H9 (cell line): ENCODE measurements around the gene EIF5A. TPM values are rescaled to one million over a fixed set of nuclear protein-coding genes. Genes with fewer than 3 reads are reported as not detected.

Source experiments
- DNase-seq: peaks from one replicate; pipeline ENCODE4 v3.0.0-alpha.2; 2017
- H2AFZ ChIP-seq: one replicate; pipeline ENCODE4 v1.6.1; 2013; ENCODE audit warnings: mild to moderate bottlenecking, low read length, control low read depth, moderate library complexity
- H2AK5ac ChIP-seq: 2 replicates; pipeline ENCODE4 v1.6.1; 2013; ENCODE audit warnings: low read length, control low read depth, mixed read lengths; ENCODE audit not compliant: insufficient read length
- H2BK120ac ChIP-seq: one replicate; pipeline ENCODE4 v1.6.1; 2013; ENCODE audit warnings: low read depth, mild to moderate bottlenecking, low read length, control low read depth, inconsistent platforms; ENCODE audit not compliant: poor library complexity, severe bottlenecking
- H2BK12ac ChIP-seq: 2 replicates; pipeline ENCODE4 v1.6.1; 2013; ENCODE audit warnings: low read length, control low read depth, mixed read lengths, low read depth; ENCODE audit not compliant: insufficient read length
- H2BK15ac ChIP-seq: 2 replicates; pipeline ENCODE4 v1.6.1; 2013; ENCODE audit warnings: low read depth, low read length, control low read depth
- H2BK20ac ChIP-seq: one replicate; pipeline ENCODE4 v1.6.1; 2013; ENCODE audit warnings: low read depth, mild to moderate bottlenecking, low read length, control low read depth, inconsistent platforms; ENCODE audit not compliant: poor library complexity, severe bottlenecking
- H2BK5ac ChIP-seq: 2 replicates; pipeline ENCODE4 v1.6.1; 2013; ENCODE audit warnings: low read length, control low read depth, mixed read lengths; ENCODE audit not compliant: insufficient read length
- H3K14ac ChIP-seq: 2 replicates; pipeline ENCODE4 v1.6.1; 2013; ENCODE audit warnings: low read length, control low read depth; ENCODE audit not compliant: insufficient read depth
- H3K18ac ChIP-seq: 2 replicates; pipeline ENCODE4 v1.6.1; 2013; ENCODE audit warnings: low read depth, mild to moderate bottlenecking, mixed read lengths, low read length, control low read depth; ENCODE audit not compliant: insufficient read length
- H3K23ac ChIP-seq: 2 replicates; pipeline ENCODE4 v1.6.1; 2013; ENCODE audit warnings: low read length, control low read depth, mixed read lengths, low read depth; ENCODE audit not compliant: insufficient read length
- H3K23me2 ChIP-seq: 2 replicates; pipeline ENCODE4 v1.6.1; 2013; ENCODE audit warnings: low read depth, mild to moderate bottlenecking, mixed read lengths, low read length, control low read depth; ENCODE audit not compliant: insufficient read length, poor library complexity, severe bottlenecking
- H3K27ac ChIP-seq: 2 replicates; pipeline ENCODE4 v1.5.1; 2013; ENCODE audit warnings: low read length, control low read depth, mixed read lengths, low read depth; ENCODE audit not compliant: insufficient read length
- H3K27me3 ChIP-seq: 2 replicates; pipeline ENCODE4 v1.6.1; 2013; ENCODE audit warnings: low read length, control low read depth, inconsistent platforms; ENCODE audit not compliant: insufficient read depth
- H3K4ac ChIP-seq: 2 replicates; pipeline ENCODE4 v1.6.1; 2013; ENCODE audit warnings: low read depth, mild to moderate bottlenecking, control low read depth, inconsistent platforms, low read length, moderate library complexity
- H3K4me1 ChIP-seq: 2 replicates; pipeline ENCODE4 v1.6.1; 2013; ENCODE audit warnings: low read length, control low read depth, inconsistent platforms; ENCODE audit not compliant: insufficient read depth
- H3K4me2 ChIP-seq: 2 replicates; pipeline ENCODE4 v1.6.1; 2013; ENCODE audit warnings: low read length, control low read depth, mixed read lengths; ENCODE audit not compliant: insufficient read length, insufficient read depth
- H3K56ac ChIP-seq: 2 replicates; pipeline ENCODE4 v1.6.1; 2013; ENCODE audit warnings: low read depth, mild to moderate bottlenecking, mixed read lengths, low read length, control low read depth; ENCODE audit not compliant: insufficient read length
- H3K79me1 ChIP-seq: 2 replicates; pipeline ENCODE4 v1.6.1; 2013; ENCODE audit warnings: low read depth, mild to moderate bottlenecking, moderate library complexity, low read length, control low read depth, inconsistent platforms; ENCODE audit not compliant: insufficient read depth, poor library complexity, severe bottlenecking
- H3K79me2 ChIP-seq: 2 replicates; pipeline ENCODE4 v1.6.1; 2013; ENCODE audit warnings: low read length, control low read depth, inconsistent platforms; ENCODE audit not compliant: insufficient read depth
- H3K9ac ChIP-seq: 2 replicates; pipeline ENCODE4 v1.6.1; 2013; ENCODE audit warnings: low read length, control low read depth, mixed read lengths; ENCODE audit not compliant: insufficient read length; ENCODE audit errors: extremely low read depth
- H3K9me3 ChIP-seq: one replicate; pipeline ENCODE4 v1.6.1; 2013; ENCODE audit warnings: low read depth, low read length, inconsistent platforms; ENCODE audit not compliant: control insufficient read depth
- H3T11ph ChIP-seq: one replicate; pipeline ENCODE4 v1.6.1; 2013; ENCODE audit warnings: mild to moderate bottlenecking, low read length, control low read depth, inconsistent platforms
- H4K20me1 ChIP-seq: one replicate; pipeline ENCODE4 v1.6.1; 2013; ENCODE audit not compliant: control insufficient read depth, insufficient read length, insufficient read depth
- H4K5ac ChIP-seq: 2 replicates; pipeline ENCODE4 v1.6.1; 2013; ENCODE audit warnings: low read depth, mild to moderate bottlenecking, mixed read lengths, low read length, control low read depth; ENCODE audit not compliant: insufficient read length
- H4K8ac ChIP-seq: replicated peaks from 2 replicates; pipeline ENCODE4 v1.6.1; 2013; ENCODE audit warnings: low read length, control low read depth, mixed read lengths, low read depth; ENCODE audit not compliant: insufficient read length
- H4K91ac ChIP-seq: 2 replicates; pipeline ENCODE4 v1.6.1; 2013; ENCODE audit warnings: low read depth, mild to moderate bottlenecking, moderate library complexity, mixed read lengths, low read length, control low read depth; ENCODE audit not compliant: insufficient read length
- H3K27ac Mint-ChIP-seq, 3 experiments: 2 replicates in 2 of 3; 3 replicates in 1 of 3; pipeline ENCODE4 v1.8.0; 2020 to 2021; ENCODE audit warnings: mixed read lengths in 3 of 3, mild to moderate bottlenecking in 1 of 3, moderate library complexity in 1 of 3
- H3K27me3 Mint-ChIP-seq: 2 replicates; pipeline ENCODE4 v1.8.0; 2021; ENCODE audit warnings: low read depth, mild to moderate bottlenecking, moderate library complexity, mixed read lengths
- H3K36me3 Mint-ChIP-seq, 3 experiments: 2 replicates in 2 of 3; 3 replicates in 1 of 3; pipeline ENCODE4 v1.8.0; 2020 to 2021; ENCODE audit warnings: low read depth in 3 of 3, mixed read lengths in 3 of 3; ENCODE audit not compliant: insufficient read depth in 1 of 3
- H3K4me1 Mint-ChIP-seq, 2 experiments: 2 replicates each; pipeline ENCODE4 v1.8.0; 2020; ENCODE audit warnings: mixed read lengths in 2 of 2
- H3K4me3 Mint-ChIP-seq, 2 experiments: 2 replicates in 1 of 2; 3 replicates in 1 of 2; pipeline ENCODE4 v1.8.0; 2020 to 2021; ENCODE audit warnings: mild to moderate bottlenecking in 2 of 2, mixed read lengths in 2 of 2, moderate library complexity in 1 of 2
- H3K9me3 Mint-ChIP-seq, 2 experiments: 2 replicates in 1 of 2; 3 replicates in 1 of 2; pipeline ENCODE4 v1.8.0; 2020; ENCODE audit warnings: mild to moderate bottlenecking in 2 of 2, mixed read lengths in 2 of 2, moderate library complexity in 1 of 2
- CTCF ChIP-seq: fragments of 200-600 bp; sonication (generic); conservative IDR thresholded peaks from 3 replicates; pipeline ENCODE4 v1.8.0; 2021; ENCODE audit warnings: antibody characterized with exemption, mild to moderate bottlenecking
- WGBS: extraction: QIAGEN DNeasy Blood & Tissue Kit; methylation state at CpG from one replicate; pipeline ENCODE4 v1.1.7; 2013; ENCODE audit warnings: missing lambda C conversion rate, low lambda C conversion rate, mixed read lengths; ENCODE audit not compliant: insufficient read length; ENCODE audit errors: extremely low coverage; 5-methylcytosine and 5-hydroxymethylcytosine counted together
- total RNA-seq: library from RNA; stranded (reverse); gene quantifications from 2 replicates; pipeline ENCODE4 v1.2.1, GENCODE V29; 2021

Gene EIF5A
- total RNA-seq, 1 experiment from 2014 or later: 978 TPM

DNA sequence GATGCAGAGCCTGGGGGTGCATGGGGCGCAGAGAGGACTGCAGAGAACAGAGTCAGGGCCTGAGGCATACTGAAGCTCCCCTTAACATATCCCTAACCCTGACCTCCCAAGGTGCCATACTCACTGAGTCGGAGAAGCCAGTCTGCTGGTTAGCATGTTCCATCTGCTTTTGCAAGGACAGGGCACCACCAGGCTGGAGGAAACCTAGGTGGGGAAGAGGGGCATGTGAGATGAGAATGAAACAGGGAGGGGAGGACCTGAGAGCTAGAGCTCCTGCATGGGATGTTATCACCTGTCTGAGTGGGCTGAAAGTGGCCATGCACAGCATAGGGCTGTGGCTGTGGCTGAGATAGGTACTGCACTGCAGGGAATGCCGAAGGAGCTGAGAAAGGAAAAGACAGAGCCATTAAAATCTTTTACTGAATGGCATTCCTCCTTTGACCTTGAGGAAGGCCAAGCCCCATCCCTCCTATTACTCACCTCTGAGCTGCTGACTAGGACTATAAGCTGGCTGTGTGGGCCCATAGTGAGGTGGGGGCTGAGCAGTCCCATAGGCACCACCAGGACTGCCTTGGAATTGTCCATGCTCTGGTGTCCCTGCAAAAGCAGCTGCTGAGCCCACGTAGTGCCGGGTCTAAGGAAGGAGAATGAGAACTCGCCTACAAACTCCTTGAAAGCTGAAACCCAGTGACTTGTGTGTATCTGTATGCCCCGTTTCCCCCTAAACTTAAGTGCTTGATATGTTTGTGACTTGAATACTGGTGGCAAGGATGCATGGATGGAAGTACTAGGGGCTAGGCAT, 5.9 kb downstream of the EIF5A start:
- peaks cover 2% of the 10 kb centered on the region; the same call in 1 of the 2 replicates for H3K4me1 ChIP-seq
- no peak overlapping the region for H4K8ac ChIP-seq
- H2BK12ac ChIP-seq: no peak overlapping the region
- no peak overlapping the region for H3K9ac ChIP-seq
- Mint-ChIP-seq H3K4me1 (peaks cover 38 to 39% of the 10 kb centered on the region in 2 experiments), H3K9me3 (no peaks in the 10 kb centered on the region), H3K36me3 (peaks cover 56 to 81% (median 76%) of the 10 kb centered on the region in 3 experiments), H3K27ac (peak overlapping the region in 2 of 3 experiments; percentile 60 to 86; a peak in 5 of 7 replicates), H3K27me3 (no peaks in the 10 kb centered on the region; the same call in 1 of the 2 replicates), H3K4me3 (peak overlapping the region; percentile 71 to 87)
- H3K9me3 ChIP-seq: no peaks in the 10 kb centered on the region
- no CpG with 5 or more reads among the region's 7 CpGs for WGBS
- H2BK120ac ChIP-seq: no peak overlapping the region
- no peak overlapping the region for H4K5ac ChIP-seq
- H3K79me2 ChIP-seq: peaks cover 19% of the 10 kb centered on the region
- H2BK15ac ChIP-seq: no peak overlapping the region
- H3K56ac ChIP-seq: no peak overlapping the region
- H4K91ac ChIP-seq: no peak overlapping the region
- H3T11ph ChIP-seq: no peak overlapping the region
- H3K14ac ChIP-seq: no peak overlapping the region
- no peak overlapping the region for H3K4ac ChIP-seq
- H3K27me3 ChIP-seq: no peaks in the 10 kb centered on the region
- H3K4me2 ChIP-seq: peak overlapping the region; percentile 61
- H3K23ac ChIP-seq: no peak overlapping the region
- no peak overlapping the region for H2AFZ ChIP-seq
- no peaks in the 10 kb centered on the region for H4K20me1 ChIP-seq
- H3K27ac ChIP-seq: no peak overlapping the region
- H2AK5ac ChIP-seq: no peak overlapping the region
- no peak overlapping the region for H2BK5ac ChIP-seq
- peak; percentile 43 for TF ChIP-seq CTCF
- no peak overlapping the region for H2BK20ac ChIP-seq
- no peaks in the 10 kb centered on the region for H3K79me1 ChIP-seq
- no peak overlapping the region for H3K18ac ChIP-seq
- DNase-seq: peak; percentile 60
- H3K23me2 ChIP-seq: peaks cover 18% of the 10 kb centered on the region
